NCI-H2081 (cell line): Measurements from ENCODE around the gene ULK1.
A peak's percentile ranks its signal among the peaks of the same experiment; 100 is the strongest.

Source experiments
- DNase-seq, 2 experiments: peaks; one replicate each; lab custom pipeline; 2025; lab: John Stamatoyannopoulos, UW

The ULK1 gene

DNA sequence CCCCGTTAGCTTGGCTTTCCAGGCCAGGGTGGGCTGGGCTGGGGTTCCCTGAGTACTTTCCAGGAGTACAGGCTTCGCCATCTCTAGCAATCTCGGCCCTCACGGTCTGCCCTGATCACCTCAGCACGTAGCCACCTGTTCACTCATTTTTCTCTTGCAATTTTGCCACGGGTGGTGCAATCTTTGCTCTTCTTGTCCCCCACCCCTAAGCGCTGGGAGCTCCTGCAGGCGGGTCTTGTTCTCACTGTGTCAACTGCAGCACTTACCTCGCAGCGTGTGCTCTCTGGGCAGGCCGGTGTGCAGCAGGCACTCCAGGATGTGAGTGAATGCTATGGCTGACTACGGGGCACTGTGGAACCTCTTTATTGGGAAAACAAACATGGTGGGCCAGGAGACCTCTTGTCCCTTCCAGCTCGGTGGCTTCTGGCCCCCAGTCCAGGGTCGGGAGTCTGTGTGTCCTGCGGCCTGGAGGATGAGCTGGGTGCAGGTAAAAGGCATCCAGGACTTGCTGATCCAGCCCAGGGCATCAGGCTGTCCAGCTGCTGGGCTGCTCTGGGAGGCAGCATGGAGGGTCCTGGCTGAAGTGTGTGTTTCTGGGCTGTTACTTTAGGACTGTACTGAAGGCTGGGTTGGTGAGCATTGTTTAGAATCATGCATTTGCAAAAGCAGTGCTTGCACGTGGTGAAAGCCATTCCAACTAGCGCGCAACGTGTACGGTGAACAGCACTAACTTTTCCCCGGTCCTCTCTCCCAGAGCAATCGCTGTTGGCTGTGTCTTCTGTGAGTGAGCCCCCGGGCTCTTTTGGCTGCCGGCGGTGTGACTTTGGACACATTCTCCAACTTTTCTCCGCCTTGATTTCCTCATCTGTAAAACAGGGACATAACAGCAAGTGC, 1.5 kb upstream of the ULK1 start:
- DNase-seq, result no peak

GRCh38 chr12:131893605-131894312, 663 bp upstream of the ULK1 start:
- DNase-seq, result no peak

DNA sequence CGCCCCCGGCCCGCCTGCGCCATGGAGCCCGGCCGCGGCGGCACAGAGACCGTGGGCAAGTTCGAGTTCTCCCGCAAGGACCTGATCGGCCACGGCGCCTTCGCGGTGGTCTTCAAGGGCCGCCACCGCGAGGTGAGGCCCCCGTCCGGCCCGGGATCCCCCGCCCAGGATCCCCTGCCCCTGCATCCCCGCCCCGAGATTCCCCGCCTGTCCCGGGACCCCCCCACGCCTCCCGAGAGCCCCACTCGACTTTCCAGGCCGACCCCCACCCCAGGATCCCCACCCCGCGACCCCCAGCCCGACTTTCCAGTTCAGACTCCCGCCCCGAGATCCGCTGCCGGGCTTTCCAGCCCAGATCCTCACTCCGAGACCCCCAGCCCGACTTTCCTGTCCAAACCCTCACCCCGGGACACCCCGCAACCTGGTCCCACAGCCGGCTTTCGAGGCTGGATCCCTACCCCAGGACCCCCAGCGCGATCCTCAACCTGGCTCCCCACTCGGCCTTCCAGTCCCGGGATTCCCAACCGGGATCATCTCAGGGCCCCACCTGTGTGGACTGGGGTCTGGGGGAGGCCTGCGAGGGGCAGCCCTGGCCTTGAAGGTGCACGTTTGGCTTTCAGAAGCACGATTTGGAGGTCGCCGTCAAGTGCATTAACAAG, 688 bp downstream of the ULK1 start:
- no peak for DNase-seq

GRCh38 chr12:131895640-131896079, 1.2 kb downstream of the ULK1 start:
- DNase-seq, result no peak

DNA sequence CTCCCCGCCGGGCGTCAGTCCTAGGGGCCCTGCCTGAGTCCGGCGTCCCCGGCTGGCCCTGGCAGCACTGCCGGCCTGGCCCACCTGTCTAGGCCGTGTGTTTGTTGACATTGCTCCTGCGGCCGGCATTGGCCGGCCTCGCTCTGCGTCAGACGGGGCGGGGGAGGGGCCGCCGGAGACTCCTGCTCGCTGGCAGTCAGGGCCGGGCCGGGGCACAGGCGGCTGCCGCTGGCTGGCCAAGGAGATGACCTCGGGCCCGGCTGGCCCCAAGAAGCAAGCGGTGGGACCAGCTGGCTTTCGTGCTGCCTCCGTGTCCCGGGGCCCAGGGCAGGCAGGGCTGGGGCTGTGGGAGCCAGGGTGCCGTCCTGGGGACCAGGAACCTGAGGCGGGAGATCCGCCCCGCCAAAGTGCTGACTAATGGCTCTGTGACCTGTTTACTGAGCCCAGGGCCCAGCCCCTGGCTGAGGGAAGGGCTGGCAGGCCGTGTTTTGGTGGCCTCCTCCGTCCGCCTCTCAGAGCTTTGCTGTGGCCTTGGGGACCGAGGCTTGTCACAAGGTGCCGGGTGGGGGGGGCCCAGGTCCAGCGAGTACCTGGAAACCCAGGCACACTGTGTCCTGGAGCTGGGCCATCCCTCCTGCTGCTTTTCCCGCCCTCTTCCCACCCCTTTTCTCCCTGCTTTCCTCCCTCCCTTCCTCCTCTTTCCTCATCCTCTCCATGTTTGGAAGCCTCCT, 1.8 kb downstream of the ULK1 start:
- DNase-seq, result peak; percentile 79 to 85

GRCh38 chr12:131896811-131897270, 2.4 kb downstream of the ULK1 start:
- DNase-seq, result no peak

- DNase-seq, result no peak
These were observed 2.9 kb downstream of the ULK1 start for GRCh38 chr12:131897276-131897675.

GRCh38 chr12:131897875-131898274, 3.5 kb downstream of the ULK1 start:
- DNase-seq, result no peak

- no peak for DNase-seq
These were observed 6.0 kb downstream of the ULK1 start for GRCh38 chr12:131900397-131900796.

- DNase-seq, result no peak
These were observed 7.3 kb downstream of the ULK1 start for GRCh38 chr12:131901431-131902331.

GRCh38 chr12:131902332-131903241, 8.2 kb downstream of the ULK1 start:
- DNase-seq, result no peak

DNA sequence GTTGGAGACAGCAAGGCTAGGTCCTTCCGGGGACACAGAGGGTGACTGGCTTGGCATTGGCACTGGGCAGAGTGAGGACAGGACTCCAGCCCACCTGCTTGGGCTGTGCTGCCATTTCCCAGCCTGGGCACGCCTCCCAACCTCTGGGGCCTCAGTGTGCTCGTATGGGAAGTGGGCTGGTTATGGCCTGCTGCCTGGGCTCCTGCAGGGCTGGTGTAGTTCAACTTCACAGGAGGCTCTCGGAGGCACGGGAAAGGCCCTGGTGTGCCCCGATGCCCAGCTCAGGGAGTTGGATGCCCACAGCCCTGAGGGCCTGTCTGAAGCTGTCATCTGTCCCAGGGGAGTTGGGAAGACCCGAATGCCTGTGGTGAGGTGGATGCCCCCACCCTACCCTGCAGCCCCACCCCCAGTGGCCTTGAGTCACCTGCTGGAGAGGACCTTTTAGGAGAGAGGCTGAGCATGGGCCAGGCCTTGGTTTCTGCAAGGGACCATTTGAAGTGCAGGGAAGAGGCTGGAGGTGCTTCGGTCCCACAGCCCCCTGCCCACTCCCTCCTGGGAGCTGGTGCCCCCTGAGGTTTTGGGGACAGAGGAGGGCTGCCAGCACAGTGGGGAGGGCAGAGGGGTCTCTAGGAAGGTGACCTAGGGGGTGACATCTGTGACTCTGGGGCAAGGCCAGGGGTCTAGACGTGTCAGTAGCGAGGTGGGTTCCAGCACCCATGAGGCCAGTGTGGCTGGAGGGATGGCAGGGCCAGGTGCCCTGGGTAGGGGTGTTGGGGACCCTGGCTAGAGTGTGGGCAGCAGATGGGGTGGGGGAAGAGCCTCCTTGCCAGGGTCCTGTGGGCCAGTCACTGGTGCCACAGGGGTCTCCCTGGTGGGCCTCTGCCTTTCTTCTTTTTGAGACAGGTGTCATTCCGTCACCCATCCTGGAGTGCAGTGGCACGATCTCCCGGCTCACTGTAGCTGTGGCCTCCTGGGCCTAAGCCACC, 9.1 kb downstream of the ULK1 start:
- no peak for DNase-seq

DNA sequence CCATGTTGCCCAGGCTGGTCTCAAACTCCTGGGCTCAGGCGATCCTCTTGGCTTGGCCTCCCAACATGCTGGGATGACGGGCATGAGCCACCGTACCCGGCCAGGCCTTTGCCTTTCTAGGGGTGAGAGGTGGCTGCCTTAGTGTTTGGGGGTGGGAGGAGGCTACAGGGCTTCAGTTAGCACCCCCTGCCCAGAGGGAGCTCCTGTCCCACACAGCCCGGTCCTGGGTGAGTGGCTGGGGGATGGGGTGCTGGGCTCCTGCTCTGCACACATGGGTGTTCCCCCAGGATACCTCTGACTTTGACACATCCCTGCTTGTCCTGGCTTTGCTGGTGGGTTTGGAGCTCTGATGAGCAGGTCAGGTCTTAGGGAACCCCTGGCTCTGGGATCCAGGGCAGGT, 9.9 kb downstream of the ULK1 start:
- DNase-seq, result no peak

DNA sequence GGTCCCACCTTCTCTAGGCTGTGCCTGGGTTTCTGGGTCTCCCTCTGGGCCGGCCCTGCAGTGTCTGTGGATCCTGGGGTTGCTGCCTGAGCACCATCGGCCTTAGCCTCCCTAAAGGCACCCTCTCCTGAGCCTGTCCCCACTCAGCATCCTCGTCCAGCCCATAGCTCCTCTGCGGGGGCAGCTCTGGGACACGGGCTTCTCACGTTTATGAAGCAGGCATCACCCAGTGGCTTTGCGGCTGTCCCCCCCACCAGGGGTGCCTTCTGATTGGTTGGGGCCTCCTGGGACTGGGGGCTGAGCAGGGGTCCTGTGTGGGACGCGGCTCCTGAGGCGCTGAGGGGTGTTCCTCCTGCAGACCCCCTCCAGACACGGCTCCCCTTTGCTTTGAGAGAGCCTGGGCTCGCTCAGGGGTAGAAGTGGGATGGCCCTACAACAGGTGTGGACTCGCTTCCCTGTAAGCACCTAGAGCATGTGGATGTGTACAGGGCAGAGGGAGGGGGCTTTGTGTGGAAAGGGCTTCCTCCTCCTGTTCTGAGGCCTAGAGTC, 10.7 kb downstream of the ULK1 start:
- DNase-seq, result no peak

DNA sequence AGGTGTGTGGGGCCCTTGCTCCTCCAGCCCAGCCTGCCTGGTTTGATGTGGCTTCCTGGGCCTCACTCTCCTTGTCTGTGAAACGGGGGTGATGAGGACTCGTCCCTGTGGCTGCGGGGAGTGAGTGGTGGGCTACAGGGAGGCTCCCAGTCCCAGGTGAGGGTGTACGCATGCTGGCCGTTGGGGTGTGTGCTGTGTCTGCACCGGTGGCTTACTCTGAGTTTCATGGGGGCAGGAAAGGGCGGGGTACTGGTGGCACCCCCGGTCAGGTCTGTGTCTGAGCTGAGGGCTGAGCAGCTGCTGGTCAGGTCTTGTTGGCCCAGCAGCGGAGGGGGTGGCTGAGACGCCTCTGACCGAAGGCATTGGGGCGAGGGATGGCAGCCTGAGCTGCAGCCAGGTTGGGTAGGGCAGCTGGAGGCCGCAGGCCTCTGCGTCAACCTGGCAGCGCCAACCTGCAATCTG, 11.2 kb downstream of the ULK1 start:
- no peak for DNase-seq

DNA sequence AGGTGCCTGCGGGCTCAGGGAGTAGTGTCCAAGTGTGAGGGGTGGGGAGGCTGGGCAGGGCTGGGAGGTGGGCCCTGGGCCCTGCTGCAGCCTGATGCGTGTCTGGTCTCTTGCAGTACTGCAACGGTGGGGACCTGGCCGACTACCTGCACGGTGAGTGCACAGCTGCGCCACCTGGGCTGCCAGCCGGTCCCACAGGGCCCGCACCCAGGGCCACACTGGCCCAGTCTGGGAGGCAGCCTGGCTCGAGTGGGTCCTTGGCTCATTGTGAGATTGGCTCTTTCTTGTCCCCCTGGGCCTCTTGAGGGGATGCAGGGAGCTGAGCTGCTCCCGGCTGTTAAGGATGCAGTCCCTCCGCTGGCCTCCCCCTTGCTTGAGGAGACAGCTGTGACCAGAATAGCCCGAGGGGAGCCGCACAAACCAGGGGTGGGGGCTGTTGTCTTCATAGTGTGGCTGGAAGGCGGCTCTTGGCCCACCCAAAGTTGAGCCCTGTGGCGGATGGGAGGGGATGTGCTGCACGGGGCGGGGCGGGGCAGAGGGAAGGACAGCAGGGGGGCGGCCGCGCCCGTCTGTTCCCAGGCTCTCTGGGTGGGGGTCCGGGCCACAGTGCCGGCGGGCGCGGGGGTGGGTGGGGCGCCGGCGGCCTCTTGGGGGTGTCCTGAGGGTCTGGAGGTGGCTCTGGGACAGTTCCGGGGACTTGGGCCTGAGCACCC, 13.1 kb downstream of the ULK1 start:
- DNase-seq, result no peak
